HepG2 (cell line): Measurements from ENCODE around the gene DNM1. TPM values are rescaled to one million over a fixed set of nuclear protein-coding genes. Genes with fewer than 3 reads are reported as not detected.

ENCODE experiments used
- ADNP ChIP-seq: sonication (generic); formaldehyde crosslinking; IDR thresholded peaks from 2 replicates; pipeline ENCODE4 v1.4.0; 2020; ENCODE audit warnings: missing genetic modification reagents
- ARNT2 ChIP-seq: sonication (generic); formaldehyde crosslinking; IDR thresholded peaks from 2 replicates; pipeline ENCODE4 v1.8.0; 2022; ENCODE audit warnings: mild to moderate bottlenecking, low read depth, missing genetic modification reagents, moderate library complexity
- EED ChIP-seq: sonication (generic); formaldehyde crosslinking; IDR thresholded peaks from 2 replicates; pipeline ENCODE4 v1.5.0; 2020; ENCODE audit warnings: mild to moderate bottlenecking, missing genetic modification reagents
- ELF3 ChIP-seq: IDR thresholded peaks from 2 replicates; pipeline ENCODE4 v1.6.1; 2016; ENCODE audit warnings: missing genetic modification reagents, missing compliant biosample characterization
- HOXA3 ChIP-seq: sonication (generic); formaldehyde crosslinking; IDR thresholded peaks from 2 replicates; pipeline ENCODE4 v1.5.0; 2020; ENCODE audit warnings: missing genetic modification reagents
- MBD4 ChIP-seq: IDR thresholded peaks from 2 replicates; pipeline ENCODE4 v1.6.1; 2012; ENCODE audit warnings: low read length, inconsistent platforms, borderline replicate concordance
- RFXAP ChIP-seq: sonication (generic); formaldehyde crosslinking; IDR thresholded peaks from 2 replicates; pipeline ENCODE4 v1.4.0; 2020; ENCODE audit warnings: missing genetic modification reagents, borderline replicate concordance
- SOX5 ChIP-seq: IDR thresholded peaks from 2 replicates; pipeline ENCODE4 v1.6.1; 2016; ENCODE audit warnings: borderline replicate concordance
- STAG1 ChIP-seq: sonication (generic); formaldehyde crosslinking; IDR thresholded peaks from 2 replicates; pipeline ENCODE4 v1.4.0; 2020; ENCODE audit warnings: missing genetic modification reagents
- TMF1 ChIP-seq: sonication (generic); formaldehyde crosslinking; IDR thresholded peaks from 2 replicates; pipeline ENCODE4 v1.8.1; 2022; ENCODE audit warnings: low read depth, missing genetic modification reagents
- U2AF1 ChIP-seq: fragments of 200-400 bp; formaldehyde crosslinking; optimal IDR thresholded peaks from 2 replicates; pipeline ENCODE3; 2017; ENCODE audit warnings: mild to moderate bottlenecking, low read depth, low read length
- ZNF230 ChIP-seq: sonication (generic); formaldehyde crosslinking; IDR thresholded peaks from 2 replicates; pipeline ENCODE4 v1.4.0; 2020; ENCODE audit warnings: mild to moderate bottlenecking, missing genetic modification reagents
- ZNF430 ChIP-seq: sonication (generic); formaldehyde crosslinking; IDR thresholded peaks from 2 replicates; pipeline ENCODE4 v1.9.0; 2021; ENCODE audit warnings: mild to moderate bottlenecking, missing genetic modification reagents
- ZNF441 ChIP-seq: sonication (generic); formaldehyde crosslinking; IDR thresholded peaks from 2 replicates; pipeline ENCODE4 v1.7.0; 2021; ENCODE audit warnings: missing genetic modification reagents, borderline replicate concordance
- ZNF75D ChIP-seq: sonication (generic); formaldehyde crosslinking; IDR thresholded peaks from 2 replicates; pipeline ENCODE4 v1.8.1; 2023; ENCODE audit warnings: missing genetic modification reagents, mild to moderate bottlenecking, borderline replicate concordance
- polyA plus RNA-seq, 8 experiments: library from polyadenylated mRNA; depleted of rRNA in 3 of 8; stranded (reverse) in 7 of 8; unstranded in 1 of 8; fragments of >200 nt; fragmentation: Illumina TruSeq in 4 of 8; extraction: Trizol in 4 of 8; gene quantifications; 2 replicates each; pipeline versions ENCODE4 v1.2.1 to v1.2.3, GENCODE V29; 2011 to 2016; ENCODE audit warnings: low read depth in 4 of 8, missing spikeins in 1 of 8, mixed read lengths in 1 of 8; ENCODE audit not compliant: insufficient read depth in 1 of 8
- total RNA-seq, 5 experiments: library from RNA; depleted of rRNA; stranded (reverse); fragments of >200 nt; fragmentation: Illumina TruSeq; extraction: Trizol; gene quantifications; 2 replicates each; pipeline ENCODE4 v1.2.3, GENCODE V29; 2016; ENCODE audit warnings: low read depth in 1 of 5
- TF ChIP-seq, protein P1 (sequence below): sonication (generic); formaldehyde crosslinking; IDR thresholded peaks from 2 replicates; pipeline ENCODE4 v1.4.0; 2020; ENCODE audit warnings: mild to moderate bottlenecking, missing genetic modification reagents
- TF ChIP-seq, protein P2 (sequence below): sonication (generic); formaldehyde crosslinking; IDR thresholded peaks from 2 replicates; pipeline ENCODE4 v1.5.1; 2020; ENCODE audit warnings: mild to moderate bottlenecking, missing genetic modification reagents, moderate library complexity
- TF ChIP-seq, protein P3 (sequence below): conservative IDR thresholded peaks from 2 replicates; pipeline ENCODE4 v1.6.1; 2018; ENCODE audit warnings: missing genetic modification reagents
- TF ChIP-seq, protein P4 (sequence below): sonication (generic); formaldehyde crosslinking; IDR thresholded peaks from 2 replicates; pipeline ENCODE4 v1.4.0; 2020; ENCODE audit warnings: missing genetic modification reagents

Gene DNM1
- total and polyA plus RNA-seq, 2 of the 13 experiments (the other 11 are each of a cell fraction or from before 2014, with no cell fraction given) = 0.13 to 0.58 TPM

DNA sequence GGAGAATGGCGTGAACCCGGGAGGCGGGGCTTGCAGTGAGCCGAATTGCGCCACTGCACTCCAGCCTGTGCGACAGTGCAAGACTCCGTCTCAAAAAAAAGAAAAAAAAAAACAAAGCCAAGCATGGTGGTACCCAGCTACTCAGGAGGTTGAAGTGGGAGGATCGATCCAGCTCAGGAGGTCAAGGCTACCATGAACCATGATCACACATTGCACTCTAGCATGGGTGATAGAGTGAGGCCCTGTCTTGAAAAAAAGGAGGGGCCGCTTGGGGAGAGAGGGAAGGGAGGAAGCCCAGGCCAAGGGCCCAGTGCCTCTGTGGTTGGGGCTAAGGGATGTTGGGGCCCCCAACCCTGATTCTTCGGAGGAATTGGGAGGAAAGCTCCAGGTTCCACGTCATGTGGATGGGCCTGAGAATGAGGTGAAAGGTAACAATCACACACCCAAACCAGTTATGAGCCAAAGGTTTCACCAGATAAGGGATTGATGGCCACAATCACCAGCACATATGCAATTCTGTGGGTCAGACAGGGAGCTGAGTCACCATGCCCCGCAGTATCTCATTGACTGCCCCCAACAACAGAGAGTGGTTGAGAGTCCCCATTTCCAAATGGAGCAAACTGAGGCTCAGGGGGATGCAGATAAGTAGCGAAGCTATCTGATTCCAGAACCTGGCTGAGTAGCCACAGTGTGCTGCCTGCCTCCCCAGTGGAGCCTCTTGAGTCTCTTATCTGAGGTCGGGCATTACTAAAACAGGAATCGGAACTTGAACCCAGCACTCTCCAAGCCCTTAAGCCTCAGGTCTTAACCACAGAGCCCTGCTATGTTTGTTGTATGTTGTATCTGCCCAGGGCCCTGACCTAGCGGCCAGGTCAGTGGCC lies 93.4 kb downstream of the DNM1 start (continued):
- TF ChIP-seq MBD4 = no peak
- TF ChIP-seq ZNF441 = peak; percentile 100
- no peak for TF ChIP-seq ZNF430 (CRISPR knock-in tag)
- TF ChIP-seq ARNT2 (CRISPR knock-in tag) = no peak
- TF ChIP-seq ZNF75D (CRISPR knock-in tag) = no peak
- 0 out of 2 replicates have a peak, but pooled peaks have one; percentile 36 for TF ChIP-seq RFXAP
- TF ChIP-seq, protein P1, sequence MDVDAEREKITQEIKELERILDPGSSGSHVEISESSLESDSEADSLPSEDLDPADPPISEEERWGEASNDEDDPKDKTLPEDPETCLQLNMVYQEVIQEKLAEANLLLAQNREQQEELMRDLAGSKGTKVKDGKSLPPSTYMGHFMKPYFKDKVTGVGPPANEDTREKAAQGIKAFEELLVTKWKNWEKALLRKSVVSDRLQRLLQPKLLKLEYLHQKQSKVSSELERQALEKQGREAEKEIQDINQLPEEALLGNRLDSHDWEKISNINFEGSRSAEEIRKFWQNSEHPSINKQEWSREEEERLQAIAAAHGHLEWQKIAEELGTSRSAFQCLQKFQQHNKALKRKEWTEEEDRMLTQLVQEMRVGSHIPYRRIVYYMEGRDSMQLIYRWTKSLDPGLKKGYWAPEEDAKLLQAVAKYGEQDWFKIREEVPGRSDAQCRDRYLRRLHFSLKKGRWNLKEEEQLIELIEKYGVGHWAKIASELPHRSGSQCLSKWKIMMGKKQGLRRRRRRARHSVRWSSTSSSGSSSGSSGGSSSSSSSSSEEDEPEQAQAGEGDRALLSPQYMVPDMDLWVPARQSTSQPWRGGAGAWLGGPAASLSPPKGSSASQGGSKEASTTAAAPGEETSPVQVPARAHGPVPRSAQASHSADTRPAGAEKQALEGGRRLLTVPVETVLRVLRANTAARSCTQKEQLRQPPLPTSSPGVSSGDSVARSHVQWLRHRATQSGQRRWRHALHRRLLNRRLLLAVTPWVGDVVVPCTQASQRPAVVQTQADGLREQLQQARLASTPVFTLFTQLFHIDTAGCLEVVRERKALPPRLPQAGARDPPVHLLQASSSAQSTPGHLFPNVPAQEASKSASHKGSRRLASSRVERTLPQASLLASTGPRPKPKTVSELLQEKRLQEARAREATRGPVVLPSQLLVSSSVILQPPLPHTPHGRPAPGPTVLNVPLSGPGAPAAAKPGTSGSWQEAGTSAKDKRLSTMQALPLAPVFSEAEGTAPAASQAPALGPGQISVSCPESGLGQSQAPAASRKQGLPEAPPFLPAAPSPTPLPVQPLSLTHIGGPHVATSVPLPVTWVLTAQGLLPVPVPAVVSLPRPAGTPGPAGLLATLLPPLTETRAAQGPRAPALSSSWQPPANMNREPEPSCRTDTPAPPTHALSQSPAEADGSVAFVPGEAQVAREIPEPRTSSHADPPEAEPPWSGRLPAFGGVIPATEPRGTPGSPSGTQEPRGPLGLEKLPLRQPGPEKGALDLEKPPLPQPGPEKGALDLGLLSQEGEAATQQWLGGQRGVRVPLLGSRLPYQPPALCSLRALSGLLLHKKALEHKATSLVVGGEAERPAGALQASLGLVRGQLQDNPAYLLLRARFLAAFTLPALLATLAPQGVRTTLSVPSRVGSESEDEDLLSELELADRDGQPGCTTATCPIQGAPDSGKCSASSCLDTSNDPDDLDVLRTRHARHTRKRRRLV (CRISPR knock-in tag) = no peak
- TF ChIP-seq TMF1 (CRISPR knock-in tag) = no peak
- TF ChIP-seq ADNP (CRISPR knock-in tag) = no peak
- TF ChIP-seq ELF3 (CRISPR knock-in tag) = no peak
- no peak for TF ChIP-seq U2AF1
- no peak for TF ChIP-seq ZNF230 (CRISPR knock-in tag)
- TF ChIP-seq, protein P2, sequence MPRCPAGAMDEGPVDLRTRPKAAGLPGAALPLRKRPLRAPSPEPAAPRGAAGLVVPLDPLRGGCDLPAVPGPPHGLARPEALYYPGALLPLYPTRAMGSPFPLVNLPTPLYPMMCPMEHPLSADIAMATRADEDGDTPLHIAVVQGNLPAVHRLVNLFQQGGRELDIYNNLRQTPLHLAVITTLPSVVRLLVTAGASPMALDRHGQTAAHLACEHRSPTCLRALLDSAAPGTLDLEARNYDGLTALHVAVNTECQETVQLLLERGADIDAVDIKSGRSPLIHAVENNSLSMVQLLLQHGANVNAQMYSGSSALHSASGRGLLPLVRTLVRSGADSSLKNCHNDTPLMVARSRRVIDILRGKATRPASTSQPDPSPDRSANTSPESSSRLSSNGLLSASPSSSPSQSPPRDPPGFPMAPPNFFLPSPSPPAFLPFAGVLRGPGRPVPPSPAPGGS = no peak
- TF ChIP-seq, protein P3, sequence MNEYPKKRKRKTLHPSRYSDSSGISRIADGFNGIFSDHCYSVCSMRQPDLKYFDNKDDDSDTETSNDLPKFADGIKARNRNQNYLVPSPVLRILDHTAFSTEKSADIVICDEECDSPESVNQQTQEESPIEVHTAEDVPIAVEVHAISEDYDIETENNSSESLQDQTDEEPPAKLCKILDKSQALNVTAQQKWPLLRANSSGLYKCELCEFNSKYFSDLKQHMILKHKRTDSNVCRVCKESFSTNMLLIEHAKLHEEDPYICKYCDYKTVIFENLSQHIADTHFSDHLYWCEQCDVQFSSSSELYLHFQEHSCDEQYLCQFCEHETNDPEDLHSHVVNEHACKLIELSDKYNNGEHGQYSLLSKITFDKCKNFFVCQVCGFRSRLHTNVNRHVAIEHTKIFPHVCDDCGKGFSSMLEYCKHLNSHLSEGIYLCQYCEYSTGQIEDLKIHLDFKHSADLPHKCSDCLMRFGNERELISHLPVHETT (CRISPR knock-in tag) = no peak
- TF ChIP-seq HOXA3 (CRISPR knock-in tag) = peak; percentile 62; the same call in 1 of the 2 replicates
- no peak for TF ChIP-seq EED (CRISPR knock-in tag)
- no peak for TF ChIP-seq STAG1
- TF ChIP-seq, protein P4, sequence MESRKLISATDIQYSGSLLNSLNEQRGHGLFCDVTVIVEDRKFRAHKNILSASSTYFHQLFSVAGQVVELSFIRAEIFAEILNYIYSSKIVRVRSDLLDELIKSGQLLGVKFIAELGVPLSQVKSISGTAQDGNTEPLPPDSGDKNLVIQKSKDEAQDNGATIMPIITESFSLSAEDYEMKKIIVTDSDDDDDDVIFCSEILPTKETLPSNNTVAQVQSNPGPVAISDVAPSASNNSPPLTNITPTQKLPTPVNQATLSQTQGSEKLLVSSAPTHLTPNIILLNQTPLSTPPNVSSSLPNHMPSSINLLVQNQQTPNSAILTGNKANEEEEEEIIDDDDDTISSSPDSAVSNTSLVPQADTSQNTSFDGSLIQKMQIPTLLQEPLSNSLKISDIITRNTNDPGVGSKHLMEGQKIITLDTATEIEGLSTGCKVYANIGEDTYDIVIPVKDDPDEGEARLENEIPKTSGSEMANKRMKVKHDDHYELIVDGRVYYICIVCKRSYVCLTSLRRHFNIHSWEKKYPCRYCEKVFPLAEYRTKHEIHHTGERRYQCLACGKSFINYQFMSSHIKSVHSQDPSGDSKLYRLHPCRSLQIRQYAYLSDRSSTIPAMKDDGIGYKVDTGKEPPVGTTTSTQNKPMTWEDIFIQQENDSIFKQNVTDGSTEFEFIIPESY (CRISPR knock-in tag) = no peak; the same call in 1 of the 2 replicates
- TF ChIP-seq SOX5 (CRISPR knock-in tag) = no peak
